ENCODE results near the gene BRCA1. TPM values are rescaled to one million over a fixed set of nuclear protein-coding genes. Genes with fewer than 3 reads are reported as not detected.
A peak's percentile ranks its signal among the peaks of the same experiment; 100 is the strongest.

BRCA1 gene
- polyA plus RNA-seq, 1 donor from 2014 or later = 1.0 TPM

DNA sequence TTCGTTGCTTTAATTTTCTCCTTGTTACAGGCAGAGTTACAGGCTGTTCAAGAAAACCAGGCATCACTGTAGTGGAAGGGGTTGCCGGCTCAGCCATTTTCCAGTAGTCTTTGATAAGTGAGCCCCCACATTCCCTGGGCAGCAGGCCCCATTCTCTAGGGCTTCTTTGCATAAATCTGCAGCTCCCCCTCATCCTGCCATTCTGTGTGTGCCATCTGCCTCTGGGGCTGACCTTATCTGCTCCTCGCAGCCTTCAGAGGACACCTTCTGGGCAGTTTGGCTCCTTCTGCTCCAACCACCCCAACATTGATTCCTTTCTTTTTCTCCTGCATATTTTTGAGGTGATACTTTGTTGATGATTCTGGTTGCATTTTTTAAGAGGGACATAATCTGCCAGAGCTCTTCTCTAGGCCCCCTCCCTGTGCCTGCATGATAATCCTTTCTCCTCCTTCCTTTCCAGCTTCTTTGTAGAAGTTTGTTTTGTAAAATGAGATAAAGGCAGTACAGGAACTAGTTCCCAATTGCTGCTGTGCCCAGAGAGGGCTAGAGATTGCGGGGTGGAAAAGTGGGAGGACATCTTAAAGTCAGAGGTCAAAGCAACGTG lies 83.0 kb downstream of the BRCA1 start:
- Histone ChIP-seq H3F3A (ENCODE audit: insufficient read depth, low read length, poor library complexity, severe bottlenecking) (no peaks in the 10 kb centered on the region), H3K27me3 (ENCODE audit: insufficient read depth, low read depth, low read length) (no peaks in the 10 kb centered on the region), H3K4me2 (ENCODE audit: low read length) (no peak overlapping the region), H3K27ac (ENCODE audit: low read length) (peak overlapping the region; percentile 21), H3K36me3 (ENCODE audit: insufficient read depth, low read length) (no peaks in the 10 kb centered on the region), H3K9me2 (ENCODE audit: insufficient read depth, low read length) (no peaks in the 10 kb centered on the region), H3K4me3 (ENCODE audit: low read length) (no peak overlapping the region), H3K9me3 (ENCODE audit: low read length) (no peaks in the 10 kb centered on the region), H3K9ac (ENCODE audit: low read length) (no peak overlapping the region), H3K79me2 (replicated peaks; ENCODE audit: insufficient read depth, low read length) (no peaks in the 10 kb centered on the region), H4K20me1 (ENCODE audit: insufficient read depth) (no peaks in the 10 kb centered on the region), H2AFZ (ENCODE audit: low read depth, low read length) (peak overlapping the region; percentile 7)
- no peak for TF ChIP-seq EZH2 (IDR thresholded peaks at IDR 0.05; ENCODE audit: borderline replicate concordance, insufficient read depth, low read length, poor library complexity, severe bottlenecking)
- TF ChIP-seq EP300 (conservative IDR thresholded peaks at IDR 0.05; ENCODE audit: poor library complexity, severe bottlenecking) = no peak

DNA sequence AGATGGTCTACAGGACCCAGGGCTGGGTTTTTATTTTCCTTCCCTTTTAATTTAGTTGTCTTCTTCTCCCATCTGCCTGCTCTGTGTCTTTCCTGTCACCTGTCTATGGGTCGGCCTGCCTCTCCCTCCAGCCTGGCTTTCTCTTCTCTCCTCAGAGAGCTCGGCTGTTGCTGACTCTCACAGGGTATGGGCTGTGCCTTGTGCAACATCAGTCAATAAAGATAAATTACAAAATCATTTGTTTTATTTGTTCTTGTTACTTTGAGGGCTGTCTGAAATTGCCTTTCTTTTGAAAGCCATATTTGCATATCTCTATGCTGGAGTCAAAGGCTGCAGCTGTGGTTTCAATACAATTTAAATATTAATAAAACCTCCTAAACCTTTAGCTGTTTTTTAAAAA lies 84.5 kb downstream of the BRCA1 start:
- no peak overlapping the region for H3K27ac ChIP-seq (ENCODE audit: low read length)

More for the DNA sequence above, 84.5 kb downstream of the BRCA1 start:
- no peak overlapping the region for H3K9ac ChIP-seq (ENCODE audit: low read length)
- H3K4me3 ChIP-seq (ENCODE audit: low read length) = no peak overlapping the region
- H3K9me2 ChIP-seq (ENCODE audit: insufficient read depth, low read length) = no peaks in the 10 kb centered on the region
- no peaks in the 10 kb centered on the region for H4K20me1 ChIP-seq (ENCODE audit: insufficient read depth)
- no peaks in the 10 kb centered on the region for H3K36me3 ChIP-seq (ENCODE audit: insufficient read depth, low read length)
- no peaks in the 10 kb centered on the region for H3K27me3 ChIP-seq (ENCODE audit: insufficient read depth, low read depth, low read length)
- no peaks in the 10 kb centered on the region for H3K9me3 ChIP-seq (ENCODE audit: low read length)
- TF ChIP-seq, protein P1, sequence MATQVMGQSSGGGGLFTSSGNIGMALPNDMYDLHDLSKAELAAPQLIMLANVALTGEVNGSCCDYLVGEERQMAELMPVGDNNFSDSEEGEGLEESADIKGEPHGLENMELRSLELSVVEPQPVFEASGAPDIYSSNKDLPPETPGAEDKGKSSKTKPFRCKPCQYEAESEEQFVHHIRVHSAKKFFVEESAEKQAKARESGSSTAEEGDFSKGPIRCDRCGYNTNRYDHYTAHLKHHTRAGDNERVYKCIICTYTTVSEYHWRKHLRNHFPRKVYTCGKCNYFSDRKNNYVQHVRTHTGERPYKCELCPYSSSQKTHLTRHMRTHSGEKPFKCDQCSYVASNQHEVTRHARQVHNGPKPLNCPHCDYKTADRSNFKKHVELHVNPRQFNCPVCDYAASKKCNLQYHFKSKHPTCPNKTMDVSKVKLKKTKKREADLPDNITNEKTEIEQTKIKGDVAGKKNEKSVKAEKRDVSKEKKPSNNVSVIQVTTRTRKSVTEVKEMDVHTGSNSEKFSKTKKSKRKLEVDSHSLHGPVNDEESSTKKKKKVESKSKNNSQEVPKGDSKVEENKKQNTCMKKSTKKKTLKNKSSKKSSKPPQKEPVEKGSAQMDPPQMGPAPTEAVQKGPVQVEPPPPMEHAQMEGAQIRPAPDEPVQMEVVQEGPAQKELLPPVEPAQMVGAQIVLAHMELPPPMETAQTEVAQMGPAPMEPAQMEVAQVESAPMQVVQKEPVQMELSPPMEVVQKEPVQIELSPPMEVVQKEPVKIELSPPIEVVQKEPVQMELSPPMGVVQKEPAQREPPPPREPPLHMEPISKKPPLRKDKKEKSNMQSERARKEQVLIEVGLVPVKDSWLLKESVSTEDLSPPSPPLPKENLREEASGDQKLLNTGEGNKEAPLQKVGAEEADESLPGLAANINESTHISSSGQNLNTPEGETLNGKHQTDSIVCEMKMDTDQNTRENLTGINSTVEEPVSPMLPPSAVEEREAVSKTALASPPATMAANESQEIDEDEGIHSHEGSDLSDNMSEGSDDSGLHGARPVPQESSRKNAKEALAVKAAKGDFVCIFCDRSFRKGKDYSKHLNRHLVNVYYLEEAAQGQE (IDR thresholded peaks at IDR 0.05; ENCODE audit: borderline replicate concordance) = no peak
- TF ChIP-seq SMC3 (conservative IDR thresholded peaks at IDR 0.05; ENCODE audit: poor library complexity) (no peak), POLR2AphosphoS5 (IDR thresholded peaks at IDR 0.05) (no peak), RAD21 (conservative IDR thresholded peaks at IDR 0.05) (no peak), MXI1 (conservative IDR thresholded peaks at IDR 0.05; ENCODE audit: poor library complexity, severe bottlenecking) (no peak), EZH2 (IDR thresholded peaks at IDR 0.05; ENCODE audit: borderline replicate concordance, insufficient read depth, low read length, poor library complexity, severe bottlenecking) (no peak)
- TF ChIP-seq, protein P2, sequence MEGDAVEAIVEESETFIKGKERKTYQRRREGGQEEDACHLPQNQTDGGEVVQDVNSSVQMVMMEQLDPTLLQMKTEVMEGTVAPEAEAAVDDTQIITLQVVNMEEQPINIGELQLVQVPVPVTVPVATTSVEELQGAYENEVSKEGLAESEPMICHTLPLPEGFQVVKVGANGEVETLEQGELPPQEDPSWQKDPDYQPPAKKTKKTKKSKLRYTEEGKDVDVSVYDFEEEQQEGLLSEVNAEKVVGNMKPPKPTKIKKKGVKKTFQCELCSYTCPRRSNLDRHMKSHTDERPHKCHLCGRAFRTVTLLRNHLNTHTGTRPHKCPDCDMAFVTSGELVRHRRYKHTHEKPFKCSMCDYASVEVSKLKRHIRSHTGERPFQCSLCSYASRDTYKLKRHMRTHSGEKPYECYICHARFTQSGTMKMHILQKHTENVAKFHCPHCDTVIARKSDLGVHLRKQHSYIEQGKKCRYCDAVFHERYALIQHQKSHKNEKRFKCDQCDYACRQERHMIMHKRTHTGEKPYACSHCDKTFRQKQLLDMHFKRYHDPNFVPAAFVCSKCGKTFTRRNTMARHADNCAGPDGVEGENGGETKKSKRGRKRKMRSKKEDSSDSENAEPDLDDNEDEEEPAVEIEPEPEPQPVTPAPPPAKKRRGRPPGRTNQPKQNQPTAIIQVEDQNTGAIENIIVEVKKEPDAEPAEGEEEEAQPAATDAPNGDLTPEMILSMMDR (IDR thresholded peaks at IDR 0.05; ENCODE audit: poor library complexity, severe bottlenecking) = no peak
- H3F3A ChIP-seq (ENCODE audit: insufficient read depth, low read length, poor library complexity, severe bottlenecking) = no peaks in the 10 kb centered on the region
- H3K4me2 ChIP-seq (ENCODE audit: low read length) = no peak overlapping the region
- no peak overlapping the region for H2AFZ ChIP-seq (ENCODE audit: low read depth, low read length)
- H3K79me2 ChIP-seq (replicated peaks; ENCODE audit: insufficient read depth, low read length) = no peaks in the 10 kb centered on the region

Measured in neural cell (in vitro differentiated cells).